HG02763 (cell line): ENCODE data around the gene CHRM5.
"Not testable (repeated sequence)": the region's sequence is repeated elsewhere in the genome, so short reads cannot be mapped to it uniquely, and the experiment has no call there.

Experiments
- ATAC-seq: cut with Tn5 transposase; IDR thresholded peaks from one replicate; pipeline ENCODE4 v1.9.1; 2021; ENCODE audit warnings: mild to moderate bottlenecking, moderate library complexity; ENCODE audit not compliant: unreplicated experiment

CHRM5 gene

GRCh38 chr15:34038871-34039789 lies 70.8 kb downstream of the CHRM5 start, which contains the start of gene AVEN:
AVEN (minus strand) TSS chr15:34039204; CDS start chr15:34039046, 158 bp downstream.
- peak; percentile 48 for ATAC-seq

DNA sequence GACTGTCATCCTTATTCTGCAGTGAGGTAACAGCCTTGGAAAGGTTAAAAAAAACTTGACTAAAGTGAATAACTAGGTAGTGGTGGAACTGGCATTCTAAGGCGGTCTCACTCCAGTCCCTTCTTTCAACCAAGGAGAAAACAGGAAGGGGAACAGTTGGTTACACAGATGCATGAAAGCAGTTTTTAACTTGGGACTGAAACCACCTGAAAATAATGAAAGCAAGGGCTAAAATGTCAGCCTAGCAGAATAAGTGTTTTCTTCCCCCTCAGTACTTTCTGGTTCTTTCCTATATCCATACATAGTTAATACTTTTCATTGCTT lies 71.5 kb downstream of the CHRM5 start:
- ATAC-seq = no peak

DNA sequence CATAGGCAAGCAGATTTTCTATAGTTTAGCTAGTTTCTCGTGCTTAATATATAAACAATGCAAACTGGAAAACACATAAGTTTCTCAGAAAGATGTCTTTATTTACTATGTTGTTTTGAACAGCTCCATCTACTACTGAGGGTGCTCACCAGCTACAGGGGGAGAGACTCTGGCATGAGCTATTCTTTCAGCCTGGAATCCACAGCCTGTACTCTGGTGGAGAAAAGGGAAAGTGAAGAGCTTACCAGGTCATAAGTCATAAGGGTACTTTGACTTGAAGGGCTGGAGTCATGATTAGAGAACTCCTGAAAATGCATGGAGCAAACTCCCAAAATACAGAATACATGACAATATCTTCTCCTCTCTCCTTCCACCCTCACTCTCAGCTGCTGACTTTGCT lies 75.1 kb downstream of the CHRM5 start:
- no peak for ATAC-seq

- no peak for ATAC-seq
Measured at GRCh38 chr15:34043813-34044212, 75.5 kb downstream of the CHRM5 start.

DNA sequence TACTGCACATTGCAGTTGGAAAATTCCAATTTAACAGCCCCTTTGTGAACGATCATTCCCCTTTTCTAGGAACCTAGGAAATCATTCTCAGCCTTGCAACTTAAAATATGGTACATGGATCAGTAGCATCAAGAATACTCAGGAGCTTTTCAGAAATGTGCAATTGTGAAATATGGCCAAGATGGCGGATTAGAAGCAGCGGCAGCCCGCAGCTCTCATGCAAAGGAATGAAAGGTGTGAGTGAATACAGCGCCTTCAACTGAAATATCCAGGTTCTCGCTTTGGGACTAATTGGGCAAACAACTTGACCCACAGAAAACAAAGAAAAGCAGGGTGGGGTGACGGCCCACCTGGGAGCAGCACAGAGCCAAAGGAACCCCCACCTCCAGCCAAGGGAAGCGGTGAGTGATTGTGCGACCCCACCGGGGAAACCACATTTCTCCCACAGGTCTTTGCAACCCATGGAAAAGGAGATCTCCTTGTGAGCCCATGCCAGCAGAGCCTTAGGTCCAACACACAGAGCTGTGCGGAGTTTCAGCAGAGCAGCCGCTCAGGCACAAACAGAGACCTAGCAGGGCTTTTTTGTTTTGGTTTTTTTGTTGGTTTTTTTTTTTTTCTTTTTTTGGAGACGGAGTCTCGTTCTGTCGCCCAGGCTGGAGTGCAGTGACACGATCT lies 78.3 kb downstream of the CHRM5 start:
- ATAC-seq = no peak

DNA sequence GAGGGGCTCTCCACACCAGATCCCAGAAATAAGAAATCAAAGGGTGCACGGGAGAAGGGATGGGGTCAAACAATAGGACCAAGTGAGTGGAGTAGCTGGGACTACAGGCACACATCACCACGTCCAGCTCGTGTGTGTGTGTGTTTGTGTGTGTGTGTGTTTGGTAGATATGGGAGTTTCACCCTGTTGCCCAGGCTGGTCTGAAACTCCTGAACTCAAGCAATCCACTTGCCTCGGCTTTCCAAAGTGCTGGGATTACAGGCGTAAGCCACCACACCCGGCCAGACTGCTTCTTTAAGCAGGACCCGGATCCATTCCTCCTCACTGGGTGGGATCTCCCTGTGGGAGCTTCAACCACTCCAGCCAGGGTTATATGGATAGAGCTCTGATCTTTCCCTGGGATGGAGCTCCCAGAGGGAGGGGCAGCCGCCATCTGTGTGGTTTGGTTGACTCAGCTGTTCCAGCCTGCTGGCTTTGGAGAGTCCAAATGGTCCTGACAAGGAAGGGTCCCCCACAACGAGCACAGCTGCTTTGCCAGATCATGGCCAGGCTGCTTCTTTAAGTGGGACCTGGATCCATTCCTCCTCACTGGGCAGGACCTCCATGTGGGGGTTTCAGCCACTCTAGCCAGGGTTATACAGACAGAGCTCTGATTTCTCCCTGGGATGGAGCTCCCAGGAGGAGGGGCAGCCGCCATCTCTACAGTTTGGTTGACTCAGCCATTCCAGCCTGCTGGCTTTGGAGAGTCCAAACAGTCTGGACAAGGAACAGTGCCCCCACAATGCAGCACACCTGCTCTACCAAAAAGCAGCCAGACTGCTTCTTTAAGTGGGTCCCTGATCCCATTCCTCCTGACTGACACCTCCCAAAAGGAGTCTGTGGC lies 79.8 kb downstream of the CHRM5 start:
- ATAC-seq = no peak

DNA sequence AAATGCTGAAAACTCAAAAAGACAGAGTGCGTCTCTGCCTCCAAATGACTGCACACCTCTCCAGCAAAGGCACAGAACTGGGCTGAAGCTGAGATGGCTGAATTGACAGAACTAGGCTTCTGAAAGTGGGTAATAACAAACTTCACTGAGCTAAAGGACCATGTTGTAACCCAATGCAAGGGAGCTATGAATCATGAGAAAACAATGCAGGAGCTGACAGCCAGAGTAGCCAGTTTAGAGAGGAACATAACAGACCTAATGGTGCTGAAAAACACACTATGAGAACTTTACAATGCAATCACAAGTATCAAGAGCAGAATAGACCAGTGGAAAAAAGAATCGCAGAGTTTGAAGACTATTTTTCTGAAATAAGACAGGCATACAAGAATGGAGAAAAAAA lies 80.8 kb downstream of the CHRM5 start:
- ATAC-seq = no peak

DNA sequence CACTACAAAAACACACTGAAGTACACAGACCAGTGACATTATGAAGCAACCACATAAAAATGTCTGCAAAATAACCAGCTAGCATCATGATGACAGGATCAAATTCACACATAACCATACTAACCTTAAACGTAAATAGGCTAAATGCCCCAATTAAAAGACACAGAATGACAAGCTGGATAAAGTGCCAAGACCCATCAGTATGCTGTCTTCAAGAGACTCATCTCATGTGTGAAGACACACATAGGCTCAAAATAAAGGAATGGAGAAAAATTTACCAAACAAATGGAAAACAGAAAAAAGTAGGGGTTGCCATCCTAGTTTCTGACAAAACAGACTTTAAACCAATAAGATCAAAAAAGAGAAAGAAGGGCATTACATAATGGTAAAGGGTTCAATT lies 82.1 kb downstream of the CHRM5 start:
- not testable (repeated sequence) for ATAC-seq

- ATAC-seq = no peak
Measured at GRCh38 chr15:34054081-34054707, 85.9 kb downstream of the CHRM5 start.

DNA sequence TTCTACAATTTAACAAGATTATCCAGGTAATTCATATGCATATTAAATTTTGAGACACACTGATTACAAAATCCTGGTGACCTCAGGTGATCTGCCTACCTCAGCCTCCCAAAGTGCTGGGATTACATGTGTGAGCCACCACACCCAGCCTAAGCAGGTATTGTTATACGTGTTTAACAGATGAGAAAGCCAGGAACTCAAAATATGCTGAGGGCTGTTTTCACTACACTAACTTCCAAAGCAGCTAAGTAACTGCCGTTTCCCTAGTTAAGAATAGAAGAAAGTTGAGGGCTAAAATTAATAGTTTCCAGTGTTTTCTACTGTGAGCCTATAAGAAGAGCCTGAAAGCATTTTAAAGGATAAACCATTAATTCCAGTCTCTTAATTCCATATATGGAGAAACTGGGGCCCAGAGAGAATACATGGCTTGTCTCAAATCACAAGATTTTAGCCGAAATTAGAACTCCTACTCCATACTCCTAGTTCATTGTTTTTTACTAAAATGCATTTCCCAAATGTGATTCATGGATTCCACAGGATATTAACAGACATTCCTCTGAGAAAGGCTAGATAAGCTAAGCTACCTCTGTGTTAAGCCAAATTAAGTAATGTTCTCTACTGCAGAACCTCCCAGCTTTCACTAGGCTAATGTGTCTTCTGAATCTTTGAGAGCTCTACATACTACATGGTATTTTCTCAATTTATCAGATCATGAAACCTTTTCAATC lies 87.7 kb downstream of the CHRM5 start:
- no peak for ATAC-seq

- no peak for ATAC-seq
Measured at GRCh38 chr15:34056911-34057310, 88.6 kb downstream of the CHRM5 start.

DNA sequence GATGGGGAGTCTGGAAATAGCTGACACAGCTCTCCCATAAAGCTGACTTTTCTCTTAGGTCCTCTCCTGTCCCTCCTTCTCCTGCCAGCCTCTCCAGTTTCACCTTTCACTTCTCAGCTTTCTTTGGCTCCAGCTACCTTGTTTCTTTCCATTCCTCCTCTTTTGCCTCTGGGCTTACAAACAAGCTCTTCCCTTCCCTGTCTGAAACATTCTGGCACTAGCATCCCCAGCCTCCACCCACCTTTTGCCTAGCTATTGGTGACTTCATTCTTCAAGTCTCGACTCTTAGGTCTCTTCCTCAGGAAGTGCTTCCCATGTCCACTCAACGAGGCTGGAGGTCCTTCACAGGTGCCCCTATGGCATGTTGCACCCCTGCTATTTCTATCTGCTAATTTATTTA lies 91.2 kb downstream of the CHRM5 start:
- ATAC-seq = no peak

- no peak for ATAC-seq
Measured at GRCh38 chr15:34059946-34060345, 91.6 kb downstream of the CHRM5 start.

DNA sequence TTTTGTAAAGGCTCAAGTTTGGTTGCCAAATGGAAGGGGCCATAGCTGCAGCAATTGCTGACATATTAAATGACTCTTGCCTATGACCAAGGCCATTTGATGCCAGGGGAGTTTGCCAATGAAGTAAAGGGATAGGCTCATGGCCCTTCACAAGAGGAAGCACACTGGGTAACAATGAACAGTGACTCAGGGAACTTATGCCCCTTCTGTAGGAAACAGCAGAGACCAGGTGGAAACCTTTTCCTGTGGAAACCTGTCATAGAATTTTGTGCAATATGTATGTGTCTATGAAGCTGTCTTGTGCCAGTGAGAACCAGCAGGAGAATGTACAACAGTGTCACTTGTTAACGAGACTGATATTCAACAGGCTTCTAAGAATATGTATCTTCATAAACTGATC lies 96.1 kb downstream of the CHRM5 start:
- ATAC-seq = no peak

DNA sequence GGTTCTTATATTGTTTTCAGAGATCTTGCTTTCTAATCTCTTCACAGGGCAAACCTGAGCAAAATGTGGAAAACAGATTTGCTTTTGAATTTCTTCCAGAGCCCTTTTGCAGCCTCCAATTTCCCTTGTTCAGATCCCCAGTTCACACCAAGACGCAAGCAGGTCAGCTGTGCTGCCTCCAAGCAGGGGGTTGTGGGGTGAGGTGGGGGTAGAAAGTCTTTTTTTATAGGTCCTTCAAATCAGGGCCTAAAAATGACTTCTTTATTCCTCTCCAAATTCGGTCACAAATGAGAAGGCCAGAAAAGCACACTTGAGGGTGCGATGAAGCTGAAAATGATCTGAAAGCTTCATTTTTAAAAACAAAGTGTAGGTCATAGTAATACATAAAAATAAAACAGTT lies 97.0 kb downstream of the CHRM5 start:
- ATAC-seq = no peak

DNA sequence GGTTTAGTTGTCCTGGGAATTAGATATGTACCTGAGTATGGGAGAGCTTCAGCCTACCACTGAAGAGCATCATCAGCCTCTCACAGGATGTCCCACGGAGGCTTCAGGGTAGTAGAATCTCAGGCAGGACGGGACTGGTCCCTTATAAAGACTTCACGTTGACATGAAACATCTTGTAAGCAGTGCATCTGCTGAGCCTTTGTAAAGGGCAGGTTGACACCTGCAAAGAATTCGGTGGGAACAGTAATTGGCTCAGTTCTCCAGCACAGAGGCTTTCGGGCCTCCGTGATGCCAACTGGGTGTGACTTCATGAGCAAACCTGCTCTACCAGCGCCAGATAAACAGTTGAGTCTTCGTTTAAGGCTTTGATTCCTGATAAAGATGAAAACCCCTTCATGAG lies 97.6 kb downstream of the CHRM5 start:
- ATAC-seq = no peak

- no peak for ATAC-seq
Measured at GRCh38 chr15:34070003-34070402, 101.7 kb downstream of the CHRM5 start.

DNA sequence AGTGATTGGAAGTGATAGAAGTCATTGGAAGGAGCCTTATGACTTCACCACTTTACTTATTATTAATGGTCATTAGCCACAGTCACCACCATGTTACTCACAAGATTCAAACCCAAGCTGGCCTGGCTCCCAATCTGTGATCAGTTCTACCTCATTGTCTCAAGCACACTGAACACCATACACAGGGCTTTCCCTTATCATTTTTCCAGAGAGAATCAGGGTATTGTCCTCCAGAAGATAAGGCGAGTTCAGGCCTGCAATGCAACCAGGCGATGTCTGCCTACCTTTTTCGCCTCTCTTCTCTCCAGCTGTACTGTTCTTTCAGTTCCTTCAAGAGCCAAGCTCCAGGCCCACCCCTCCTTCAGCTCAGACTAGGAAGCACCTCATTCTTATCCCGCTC lies 108.5 kb downstream of the CHRM5 start:
- no peak for ATAC-seq

DNA sequence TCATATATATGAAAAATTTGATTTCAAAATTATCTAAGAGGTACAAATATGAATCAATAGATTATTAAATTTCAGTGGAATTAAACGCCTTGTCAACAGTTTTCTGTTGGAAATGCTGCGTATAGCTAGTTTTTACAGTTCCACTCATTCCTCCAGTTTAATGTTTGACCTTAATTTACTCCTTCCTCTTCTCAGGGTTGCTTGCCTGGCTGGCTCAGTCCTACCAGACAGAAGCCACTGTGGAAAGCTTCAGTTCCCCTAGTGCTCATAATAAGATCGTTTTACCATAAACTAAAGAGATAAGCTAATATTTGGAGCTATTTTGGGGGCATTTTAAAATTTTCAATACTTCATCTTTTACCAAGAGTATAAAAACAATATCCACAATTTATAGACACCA lies 110.6 kb downstream of the CHRM5 start:
- ATAC-seq = no peak

DNA sequence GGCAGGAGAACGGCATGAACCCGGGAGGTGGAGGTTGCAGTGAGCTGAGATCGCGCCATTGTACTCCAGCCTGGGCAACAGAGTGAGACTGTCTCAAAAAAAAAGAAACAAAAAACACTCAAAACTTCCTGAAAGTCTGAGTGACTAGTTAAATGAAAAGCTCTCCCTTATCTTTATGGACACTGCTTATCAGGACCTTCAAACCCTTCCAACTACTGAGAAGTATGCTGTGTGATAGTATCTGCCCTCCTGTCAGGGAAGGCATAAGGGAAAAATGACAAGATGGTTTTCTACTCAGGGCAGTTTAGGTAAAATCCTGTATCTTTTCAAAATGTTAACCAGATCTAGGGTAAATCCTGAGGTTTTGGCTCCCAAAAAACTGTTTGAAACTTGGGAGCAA lies 111.6 kb downstream of the CHRM5 start:
- no peak for ATAC-seq
